Measurements from ENCODE around the gene CABCOCO1. TPM values are rescaled to one million over a fixed set of nuclear protein-coding genes. Genes with fewer than 3 reads are reported as not detected.

Gene CABCOCO1
- total and polyA plus RNA-seq, 2 of the 13 experiments (the other 11 are each of a cell fraction or from before 2014, with no cell fraction given) = not detected

GRCh38 chr10:61750943-61751471 lies 88.3 kb downstream of the CABCOCO1 start (continued):
- TF ChIP-seq SYNCRIP (IDR thresholded peaks at IDR 0.05; ENCODE audit: insufficient read depth, low read depth, low read length) (no peak), SMC3 (IDR thresholded peaks at IDR 0.05; ENCODE audit: low read length) (peak; percentile 88), ZNF101 (CRISPR knock-in tag; IDR thresholded peaks at IDR 0.05; ENCODE audit: borderline replicate concordance, low read depth) (no peak), ZBTB46 (CRISPR knock-in tag; IDR thresholded peaks at IDR 0.05; ENCODE audit: borderline replicate concordance) (no peak), PPARG (CRISPR knock-in tag; conservative IDR thresholded peaks at IDR 0.05) (no peak), KDM2A (CRISPR knock-in tag; IDR thresholded peaks at IDR 0.05; ENCODE audit: borderline replicate concordance, low read depth) (peak; percentile 63; the same call in 1 of the 2 replicates), ZNF558 (CRISPR knock-in tag; IDR thresholded peaks at IDR 0.05; ENCODE audit: borderline replicate concordance) (no peak), ZNF550 (CRISPR knock-in tag; IDR thresholded peaks at IDR 0.05; ENCODE audit: borderline replicate concordance) (no peak), ERF (CRISPR knock-in tag; IDR thresholded peaks at IDR 0.05) (0 out of 2 replicates have a peak, but pooled peaks have one; percentile 44), ZSCAN25 (CRISPR knock-in tag; IDR thresholded peaks at IDR 0.05) (no peak), ZFP90 (CRISPR knock-in tag; IDR thresholded peaks at IDR 0.05; ENCODE audit: borderline replicate concordance) (no peak), HMGXB4 (CRISPR knock-in tag; IDR thresholded peaks at IDR 0.05; ENCODE audit: borderline replicate concordance in 1 of 2, low read depth in 1 of 2) (peak in 1 of 2 experiments; percentile 69; a peak in 2 of 4 replicates), ZNF530 (CRISPR knock-in tag; IDR thresholded peaks at IDR 0.05; ENCODE audit: low read depth) (no peak), CBX1 (IDR thresholded peaks at IDR 0.05; ENCODE audit: low read depth) (no peak), HNF4G (IDR thresholded peaks at IDR 0.05; ENCODE audit: borderline replicate concordance, low read depth, low read length) (peak; percentile 62; the same call in 1 of the 2 replicates), HNF4G (CRISPR knock-in tag; IDR thresholded peaks at IDR 0.05; ENCODE audit: borderline replicate concordance, low read depth) (peak; percentile 55; the same call in 1 of the 2 replicates), ZNF614 (CRISPR knock-in tag; IDR thresholded peaks at IDR 0.05; ENCODE audit: borderline replicate concordance) (0 out of 2 replicates have a peak, but pooled peaks have one; percentile 67), ZNF17 (CRISPR knock-in tag; IDR thresholded peaks at IDR 0.05) (no peak), ZNF878 (CRISPR knock-in tag; IDR thresholded peaks at IDR 0.05) (no peak), LCORL (IDR thresholded peaks at IDR 0.05) (no peak), LCORL (CRISPR knock-in tag; IDR thresholded peaks at IDR 0.05) (no peak), CREM (IDR thresholded peaks at IDR 0.05) (no peak), CREM (CRISPR knock-in tag; IDR thresholded peaks at IDR 0.05) (no peak), ZNF775 (CRISPR knock-in tag; IDR thresholded peaks at IDR 0.05; ENCODE audit: borderline replicate concordance) (no peak), GATAD2A (CRISPR knock-in tag; IDR thresholded peaks at IDR 0.05) (peak; percentile 55; the same call in 1 of the 2 replicates), NR2C2 (CRISPR knock-in tag; IDR thresholded peaks at IDR 0.05; ENCODE audit: borderline replicate concordance) (no peak), MBNL3 (CRISPR knock-in tag; conservative IDR thresholded peaks at IDR 0.05) (no peak)
- TF ChIP-seq, protein P1, sequence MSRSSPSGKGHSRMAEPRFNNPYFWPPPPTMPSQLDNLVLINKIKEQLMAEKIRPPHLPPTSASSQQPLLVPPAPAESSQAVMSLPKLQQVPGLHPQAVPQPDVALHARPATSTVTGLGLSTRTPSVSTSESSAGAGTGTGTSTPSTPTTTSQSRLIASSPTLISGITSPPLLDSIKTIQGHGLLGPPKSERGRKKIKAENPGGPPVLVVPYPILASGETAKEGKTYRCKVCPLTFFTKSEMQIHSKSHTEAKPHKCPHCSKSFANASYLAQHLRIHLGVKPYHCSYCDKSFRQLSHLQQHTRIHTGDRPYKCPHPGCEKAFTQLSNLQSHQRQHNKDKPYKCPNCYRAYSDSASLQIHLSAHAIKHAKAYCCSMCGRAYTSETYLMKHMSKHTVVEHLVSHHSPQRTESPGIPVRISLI (CRISPR knock-in tag; IDR thresholded peaks at IDR 0.05; ENCODE audit: borderline replicate concordance) = peak; percentile 67; the same call in 1 of the 2 replicates

All from HepG2 (cell line).